ENCODE measurements around the gene C9orf40.

The C9orf40 gene

GRCh38 chr9:74935008-74935407, 17.7 kb downstream of the C9orf40 start:
- TF ChIP-seq CTCF (IDR thresholded peaks at IDR 0.05) = no peak

- no peak for TF ChIP-seq CTCF (IDR thresholded peaks at IDR 0.05)
Measured at GRCh38 chr9:74921737-74922136, 31.0 kb downstream of the C9orf40 start.

GRCh38 chr9:74920944-74921626, 31.6 kb downstream of the C9orf40 start:
- no peak for TF ChIP-seq CTCF (IDR thresholded peaks at IDR 0.05)

- no peak for TF ChIP-seq CTCF (IDR thresholded peaks at IDR 0.05)
Measured at GRCh38 chr9:74910036-74910435, 42.7 kb downstream of the C9orf40 start.

- no peak for TF ChIP-seq CTCF (IDR thresholded peaks at IDR 0.05)
Measured at GRCh38 chr9:74908665-74909064, 44.0 kb downstream of the C9orf40 start.

- TF ChIP-seq CTCF (IDR thresholded peaks at IDR 0.05) = no peak
Measured at GRCh38 chr9:74907085-74907484, 45.6 kb downstream of the C9orf40 start.

- no peak for TF ChIP-seq CTCF (IDR thresholded peaks at IDR 0.05)
Measured at GRCh38 chr9:74901001-74901400, 51.7 kb downstream of the C9orf40 start.

Data from LNCAP (cell line).